AG09309 (cell line): ENCODE results near the gene AHDC1.

Source experiments
- DNase-seq: peaks from one replicate; pipeline ENCODE4 v3.0.0-alpha.2; 2010; ENCODE audit warnings: low read depth
- H3K4me3 ChIP-seq: 2 replicates; pipeline ENCODE4 v1.5.1; 2011; ENCODE audit warnings: mild to moderate bottlenecking, low read depth, low read length, moderate library complexity; ENCODE audit not compliant: control insufficient read depth
- TF ChIP-seq, protein P1 (sequence below): IDR thresholded peaks from 2 replicates; pipeline ENCODE4 v1.5.1; 2011; ENCODE audit warnings: mild to moderate bottlenecking, low read depth, low read length, inconsistent platforms; ENCODE audit not compliant: insufficient read depth, control insufficient read depth; ENCODE audit errors: missing control alignments

The AHDC1 gene

DNA sequence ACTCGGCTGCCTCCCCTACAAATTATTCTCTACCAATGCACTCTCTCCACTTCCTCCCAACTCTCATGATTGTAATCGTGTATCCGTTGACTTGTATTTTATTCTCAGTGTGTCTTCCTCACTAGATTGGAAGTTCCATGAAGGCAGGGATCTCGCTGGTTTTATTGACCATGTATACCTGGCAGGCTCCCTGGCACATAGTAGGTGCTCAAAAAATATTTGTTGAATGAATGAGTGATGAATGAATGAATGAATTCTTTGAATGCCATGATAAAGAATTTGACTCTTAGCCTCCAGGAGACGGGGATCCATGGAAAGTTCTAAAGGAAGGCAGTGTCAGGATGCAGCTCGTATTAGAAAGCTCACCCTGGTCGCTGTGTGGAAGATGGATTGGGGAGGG, 85.1 kb downstream of the AHDC1 start:
- no peak overlapping the region for H3K4me3 ChIP-seq
- no peak for DNase-seq
- TF ChIP-seq, protein P1, sequence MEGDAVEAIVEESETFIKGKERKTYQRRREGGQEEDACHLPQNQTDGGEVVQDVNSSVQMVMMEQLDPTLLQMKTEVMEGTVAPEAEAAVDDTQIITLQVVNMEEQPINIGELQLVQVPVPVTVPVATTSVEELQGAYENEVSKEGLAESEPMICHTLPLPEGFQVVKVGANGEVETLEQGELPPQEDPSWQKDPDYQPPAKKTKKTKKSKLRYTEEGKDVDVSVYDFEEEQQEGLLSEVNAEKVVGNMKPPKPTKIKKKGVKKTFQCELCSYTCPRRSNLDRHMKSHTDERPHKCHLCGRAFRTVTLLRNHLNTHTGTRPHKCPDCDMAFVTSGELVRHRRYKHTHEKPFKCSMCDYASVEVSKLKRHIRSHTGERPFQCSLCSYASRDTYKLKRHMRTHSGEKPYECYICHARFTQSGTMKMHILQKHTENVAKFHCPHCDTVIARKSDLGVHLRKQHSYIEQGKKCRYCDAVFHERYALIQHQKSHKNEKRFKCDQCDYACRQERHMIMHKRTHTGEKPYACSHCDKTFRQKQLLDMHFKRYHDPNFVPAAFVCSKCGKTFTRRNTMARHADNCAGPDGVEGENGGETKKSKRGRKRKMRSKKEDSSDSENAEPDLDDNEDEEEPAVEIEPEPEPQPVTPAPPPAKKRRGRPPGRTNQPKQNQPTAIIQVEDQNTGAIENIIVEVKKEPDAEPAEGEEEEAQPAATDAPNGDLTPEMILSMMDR, result no peak

DNA sequence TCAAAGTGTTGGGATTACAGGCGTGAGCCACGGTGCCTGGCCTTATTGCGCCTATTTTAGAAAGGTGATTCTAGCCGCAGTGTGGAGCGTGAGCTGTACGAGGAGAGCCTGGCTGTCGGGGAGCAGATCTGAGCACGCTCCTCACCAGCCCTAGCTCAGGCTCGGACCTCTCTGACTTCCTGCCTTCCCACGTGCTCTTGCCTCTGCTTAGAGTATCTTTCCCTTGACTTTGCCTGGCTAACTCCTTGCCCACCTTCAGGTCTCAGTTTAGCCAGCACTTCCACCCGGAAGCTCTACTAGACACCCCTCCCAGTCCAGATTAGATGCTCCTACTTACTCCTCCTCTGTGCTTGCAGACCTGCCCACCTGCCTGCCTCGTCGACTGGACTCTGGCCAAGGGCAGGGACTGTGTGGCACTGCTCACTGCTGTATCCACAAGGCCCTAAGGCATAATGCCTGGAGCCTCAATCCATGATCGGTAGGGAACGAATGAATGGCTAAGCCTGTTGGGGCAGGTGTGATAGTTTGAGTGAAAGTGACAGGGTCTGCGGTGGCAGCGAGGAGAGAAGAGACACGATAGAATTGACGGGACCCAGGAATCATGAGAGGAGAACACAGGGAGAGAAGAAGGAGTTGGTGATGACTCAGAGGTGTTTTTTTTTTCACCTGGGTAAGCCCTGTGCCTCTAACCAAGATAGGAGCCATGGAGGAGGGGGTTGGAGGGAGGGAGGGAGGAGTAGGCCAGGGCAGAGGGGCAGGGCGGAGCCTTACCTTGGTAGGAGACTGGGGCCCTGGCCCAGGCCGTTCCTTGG, 85.8 kb downstream of the AHDC1 start:
- DNase-seq, result no peak
- H3K4me3 ChIP-seq, result no peak overlapping the region
- TF ChIP-seq, protein P1, result no peak

DNA sequence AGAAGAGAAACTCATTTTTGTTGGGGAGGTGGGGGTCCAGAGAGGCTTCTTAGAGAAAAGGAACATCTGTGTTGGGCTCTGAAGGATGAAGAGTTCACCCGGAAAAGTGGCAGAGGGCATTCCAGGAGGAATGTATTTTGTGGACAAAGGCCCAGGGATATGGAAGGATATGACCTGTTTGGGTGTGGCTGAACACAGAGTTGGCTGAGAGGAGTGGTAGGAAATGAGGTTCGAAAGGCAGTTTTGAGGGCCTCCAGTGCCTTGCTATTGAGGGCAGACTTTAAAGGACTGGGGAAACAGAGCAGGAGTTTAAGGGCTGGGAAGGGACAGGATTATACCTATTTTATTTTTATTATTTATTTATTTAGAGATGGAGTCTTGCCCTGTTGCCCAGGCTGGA, 86.6 kb downstream of the AHDC1 start:
- DNase-seq, result no peak
- TF ChIP-seq, protein P1, result no peak
- H3K4me3 ChIP-seq, result no peak overlapping the region

DNA sequence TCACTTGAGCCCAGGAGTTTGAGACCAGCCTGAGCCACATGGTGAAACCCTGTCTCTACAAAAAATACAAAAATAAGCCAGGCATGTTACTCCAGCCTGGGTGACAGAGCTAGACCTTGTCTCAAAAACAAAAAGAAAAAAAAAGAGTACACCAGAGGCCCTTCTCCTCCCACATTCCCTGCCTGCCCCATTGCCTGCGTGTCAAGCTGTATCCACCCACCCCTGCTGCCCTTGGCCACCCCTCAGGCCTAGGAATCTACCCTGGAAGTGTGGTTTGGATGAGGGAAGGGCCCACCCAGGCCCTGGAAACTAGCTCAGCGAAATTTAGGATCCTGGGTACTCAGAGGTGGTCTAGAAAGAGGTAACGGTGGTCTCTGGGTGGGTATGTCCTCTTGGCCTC, 88.3 kb downstream of the AHDC1 start:
- H3K4me3 ChIP-seq, result no peak overlapping the region
- TF ChIP-seq, protein P1, result no peak
- DNase-seq, result no peak

DNA sequence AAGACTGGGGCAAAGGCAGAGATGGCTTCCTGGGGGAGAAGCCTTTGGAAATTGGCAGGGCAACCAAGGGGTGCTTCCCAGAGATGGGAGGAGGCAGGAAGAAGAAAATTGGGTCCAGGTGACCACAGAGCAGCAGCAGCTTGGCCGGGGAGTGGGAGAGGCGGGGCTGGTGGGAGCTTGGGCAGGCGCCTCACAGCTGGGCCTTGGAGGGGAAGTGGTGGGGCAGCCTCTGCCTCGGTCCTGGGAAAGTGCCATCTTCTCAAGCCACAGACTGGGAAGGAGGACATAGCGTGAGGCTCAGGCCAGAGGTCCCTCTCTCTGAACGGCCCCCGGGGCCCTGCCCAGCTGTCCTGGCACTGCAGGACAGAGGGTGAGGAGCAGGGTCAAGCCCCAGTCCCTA, 90.0 kb downstream of the AHDC1 start:
- TF ChIP-seq, protein P1, result no peak
- DNase-seq, result no peak
- H3K4me3 ChIP-seq, result no peak overlapping the region

DNA sequence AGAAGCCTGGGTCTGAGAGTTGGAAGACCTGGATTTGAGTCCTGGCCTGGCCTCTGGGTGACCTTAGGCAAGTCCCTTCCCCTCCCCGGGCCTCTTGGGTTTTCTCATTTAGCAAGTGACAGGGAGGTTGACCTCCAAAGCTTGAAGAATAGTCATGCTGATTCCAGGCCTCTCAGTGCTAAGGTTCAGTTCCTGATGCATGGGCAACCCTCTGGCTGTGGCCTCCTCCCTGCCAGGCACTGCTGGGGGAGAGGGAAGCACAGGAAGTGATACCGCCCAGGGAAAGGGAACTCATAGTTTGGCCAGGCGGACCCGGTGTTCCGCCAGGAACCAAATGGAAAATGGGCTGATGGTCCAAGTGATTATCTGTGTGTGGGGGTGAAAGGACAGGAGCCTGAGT, 90.4 kb downstream of the AHDC1 start:
- TF ChIP-seq, protein P1, result no peak
- DNase-seq, result no peak

More for the DNA sequence above, 90.4 kb downstream of the AHDC1 start:
- H3K4me3 ChIP-seq, result no peak overlapping the region
